Fibroblast of upper back skin (primary cell): Measurements from ENCODE around the gene OR10D3.
"Not testable (repeated sequence)": the region's sequence is repeated elsewhere in the genome, so short reads cannot be mapped to it uniquely, and the experiment has no call there.

Experiments
- DNase-seq: peaks from one replicate; pipeline ENCODE4 v3.0.0-alpha.2; 2013

OR10D3 gene, protein sequence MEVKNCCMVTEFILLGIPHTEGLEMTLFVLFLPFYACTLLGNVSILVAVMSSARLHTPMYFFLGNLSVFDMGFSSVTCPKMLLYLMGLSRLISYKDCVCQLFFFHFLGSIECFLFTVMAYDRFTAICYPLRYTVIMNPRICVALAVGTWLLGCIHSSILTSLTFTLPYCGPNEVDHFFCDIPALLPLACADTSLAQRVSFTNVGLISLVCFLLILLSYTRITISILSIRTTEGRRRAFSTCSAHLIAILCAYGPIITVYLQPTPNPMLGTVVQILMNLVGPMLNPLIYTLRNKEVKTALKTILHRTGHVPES

GRCh38 chr11:124183068-124183467, at the start of gene OR10D3:
Gene OR10D3 (plus strand): TSS chr11:124183345. CDS start chr11:124185270, 1,925 bp downstream.
- no peak for DNase-seq

DNA sequence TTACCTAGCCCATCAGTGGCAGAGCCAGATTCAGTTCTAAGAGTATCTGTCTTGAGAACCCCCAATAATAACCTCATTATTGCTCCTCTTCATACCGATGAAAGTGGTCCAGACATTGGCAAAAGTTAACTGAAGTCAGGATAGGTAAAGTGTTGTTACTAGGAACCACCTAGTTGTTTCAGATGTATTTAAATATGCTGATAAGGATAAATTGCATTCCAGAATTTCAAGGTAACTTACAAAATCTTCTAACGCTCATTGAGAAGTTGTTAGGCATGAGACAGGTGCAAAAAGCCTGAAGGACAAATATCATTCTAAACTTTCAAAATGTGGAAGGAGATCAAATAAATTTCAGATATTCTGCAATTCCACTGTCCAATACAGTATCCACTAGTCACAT, 40.1 kb upstream of the OR10D3 start:
- DNase-seq: no peak

- no peak for DNase-seq
Observed at GRCh38 chr11:124147951-124148350, 35.2 kb upstream of the OR10D3 start.

GRCh38 chr11:124150684-124151083, 32.5 kb upstream of the OR10D3 start:
- DNase-seq: no peak

GRCh38 chr11:124152770-124153407, 30.3 kb upstream of the OR10D3 start:
- no peak for DNase-seq

DNA sequence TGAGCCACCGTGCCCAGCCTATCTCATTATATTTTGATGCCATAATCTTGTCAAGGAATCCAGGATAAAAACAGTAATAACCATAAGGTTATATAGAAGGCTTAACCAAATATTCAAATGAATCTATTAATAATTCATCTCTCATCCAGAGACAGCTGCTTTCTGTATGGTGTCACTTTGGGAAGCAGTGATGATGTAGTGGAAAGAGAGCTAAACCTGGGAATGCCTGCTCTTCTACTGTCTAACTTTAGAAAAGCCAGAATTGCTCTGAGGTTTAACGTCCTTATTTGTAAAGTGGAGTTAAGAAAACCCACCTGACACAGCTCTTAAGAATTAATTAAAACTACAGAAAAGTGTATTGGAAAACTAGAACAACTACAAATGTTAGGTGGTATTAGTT, 29.3 kb upstream of the OR10D3 start:
- no peak for DNase-seq

- DNase-seq: no peak
Observed at GRCh38 chr11:124159481-124159880, 23.7 kb upstream of the OR10D3 start.

DNA sequence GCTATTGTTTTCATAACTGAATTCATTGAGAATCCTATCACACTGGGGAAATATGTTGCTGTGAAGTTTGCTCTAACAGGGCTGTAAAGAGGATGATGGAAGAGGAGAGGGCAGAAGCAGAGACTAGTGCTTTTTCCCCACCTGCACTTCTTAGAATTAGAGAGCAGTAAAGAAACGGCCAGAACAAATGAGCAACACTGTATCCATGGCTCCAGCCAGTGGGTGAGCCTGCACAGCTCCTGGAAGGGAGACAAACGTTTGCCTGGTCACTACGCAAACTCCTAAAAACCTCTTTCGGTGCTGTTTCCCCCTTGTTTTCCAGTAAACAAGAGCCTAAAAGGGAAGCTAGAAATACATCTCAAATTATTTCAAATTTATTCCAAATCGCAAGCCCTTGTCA, 22.2 kb upstream of the OR10D3 start:
- DNase-seq: no peak

GRCh38 chr11:124167826-124168231, 15.3 kb upstream of the OR10D3 start:
- no peak for DNase-seq

DNA sequence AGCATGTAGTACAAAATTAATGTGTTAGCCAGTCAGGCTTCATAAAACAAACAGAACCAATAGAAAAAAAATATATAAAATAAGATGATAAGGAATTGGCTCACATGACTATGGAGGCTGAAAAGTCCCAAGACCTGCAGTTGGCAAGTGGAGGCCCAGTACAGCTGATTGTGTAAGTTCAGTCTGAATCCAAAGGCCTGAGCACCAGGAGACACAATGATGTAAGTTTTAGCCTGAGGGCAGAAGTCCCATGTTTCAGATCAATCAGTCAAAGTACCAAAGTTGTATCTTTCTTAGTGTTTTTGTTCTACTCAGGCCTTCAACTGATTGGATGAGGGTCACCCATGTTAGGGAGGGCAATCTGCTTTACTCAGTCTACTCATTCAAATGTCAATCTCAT, 14.3 kb upstream of the OR10D3 start:
- no peak for DNase-seq

GRCh38 chr11:124170315-124170714, 12.8 kb upstream of the OR10D3 start:
- DNase-seq: not testable (repeated sequence)

GRCh38 chr11:124170801-124171586, 12.2 kb upstream of the OR10D3 start:
- DNase-seq: no peak

- DNase-seq: no peak
Observed at GRCh38 chr11:124172101-124172500, 11.0 kb upstream of the OR10D3 start.

DNA sequence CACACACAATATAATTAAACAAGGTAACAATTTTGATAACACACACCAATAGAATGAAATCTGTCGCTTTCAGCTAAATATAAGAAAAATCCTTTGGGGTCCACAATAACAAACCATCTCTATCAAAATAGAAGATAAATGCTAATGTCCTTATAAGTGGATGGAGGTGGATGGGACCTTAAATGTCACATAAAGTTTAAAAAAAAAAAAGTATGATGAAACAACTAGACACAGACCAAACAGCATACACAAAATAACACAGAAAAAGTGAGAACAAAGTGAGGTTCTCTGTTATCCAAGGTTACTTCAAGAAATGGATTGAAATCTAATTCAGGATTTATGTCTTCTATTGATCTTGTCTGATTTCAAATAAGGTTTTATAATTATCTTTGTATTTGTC, 10.5 kb upstream of the OR10D3 start:
- DNase-seq: no peak

- peak; percentile 60 for DNase-seq
Observed at GRCh38 chr11:124174001-124174583, 9.1 kb upstream of the OR10D3 start.

DNA sequence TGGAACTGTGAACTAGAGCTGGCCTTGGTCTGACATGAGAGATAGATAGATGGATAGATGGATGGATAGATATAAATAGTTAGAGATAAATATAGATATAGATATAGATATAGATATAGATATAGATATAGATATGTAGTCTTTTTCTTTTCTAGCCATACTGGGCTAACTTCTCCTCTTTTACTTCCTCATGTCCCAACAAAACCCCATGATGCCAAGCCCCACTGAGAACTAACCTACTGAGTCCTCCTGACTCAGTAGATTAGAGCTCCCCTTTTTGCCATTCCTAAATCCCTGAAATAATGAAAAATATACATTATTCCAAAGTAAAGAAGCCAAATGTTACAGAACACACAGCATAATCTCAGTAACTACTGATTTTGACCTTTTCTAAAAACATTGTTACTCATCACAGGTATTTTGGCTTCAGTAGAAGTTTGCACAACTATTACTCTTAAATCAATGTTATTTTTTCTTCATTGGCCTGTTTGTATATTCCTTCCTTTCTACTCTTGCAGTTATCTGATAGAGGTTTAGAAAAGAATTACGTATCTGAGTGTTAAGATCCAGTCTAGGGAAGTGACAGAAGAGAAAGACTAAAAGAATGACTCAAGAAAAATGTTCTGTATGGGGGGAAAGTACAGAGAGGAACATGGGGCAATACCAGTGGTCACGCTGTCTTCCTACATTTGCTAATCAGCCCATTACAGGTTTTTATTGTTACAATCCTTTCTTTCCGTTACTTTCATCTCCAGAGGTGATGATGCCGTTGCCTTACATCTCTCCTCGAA, 6.0 kb upstream of the OR10D3 start:
- DNase-seq: no peak

DNA sequence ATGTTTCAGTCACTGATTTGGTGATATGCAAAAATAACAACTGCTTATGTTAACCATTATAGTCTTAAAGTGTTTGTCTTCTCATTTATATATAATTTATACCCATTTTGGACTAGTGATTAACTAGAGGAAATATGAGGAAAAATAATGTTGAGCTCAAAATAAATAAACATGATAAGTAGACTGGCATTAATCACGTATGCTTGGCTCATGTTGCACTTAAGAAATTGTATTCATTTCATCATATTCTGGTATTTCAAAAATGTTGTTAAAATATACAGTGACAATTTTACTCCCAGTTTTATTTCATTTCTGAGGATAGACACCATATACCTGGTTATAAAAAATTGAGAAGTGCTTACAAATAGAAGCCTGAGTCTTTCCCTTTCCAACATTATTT, 3.8 kb upstream of the OR10D3 start:
- no peak for DNase-seq

- DNase-seq: no peak
Observed at GRCh38 chr11:124190298-124191139, 7.4 kb downstream of the OR10D3 start.

DNA sequence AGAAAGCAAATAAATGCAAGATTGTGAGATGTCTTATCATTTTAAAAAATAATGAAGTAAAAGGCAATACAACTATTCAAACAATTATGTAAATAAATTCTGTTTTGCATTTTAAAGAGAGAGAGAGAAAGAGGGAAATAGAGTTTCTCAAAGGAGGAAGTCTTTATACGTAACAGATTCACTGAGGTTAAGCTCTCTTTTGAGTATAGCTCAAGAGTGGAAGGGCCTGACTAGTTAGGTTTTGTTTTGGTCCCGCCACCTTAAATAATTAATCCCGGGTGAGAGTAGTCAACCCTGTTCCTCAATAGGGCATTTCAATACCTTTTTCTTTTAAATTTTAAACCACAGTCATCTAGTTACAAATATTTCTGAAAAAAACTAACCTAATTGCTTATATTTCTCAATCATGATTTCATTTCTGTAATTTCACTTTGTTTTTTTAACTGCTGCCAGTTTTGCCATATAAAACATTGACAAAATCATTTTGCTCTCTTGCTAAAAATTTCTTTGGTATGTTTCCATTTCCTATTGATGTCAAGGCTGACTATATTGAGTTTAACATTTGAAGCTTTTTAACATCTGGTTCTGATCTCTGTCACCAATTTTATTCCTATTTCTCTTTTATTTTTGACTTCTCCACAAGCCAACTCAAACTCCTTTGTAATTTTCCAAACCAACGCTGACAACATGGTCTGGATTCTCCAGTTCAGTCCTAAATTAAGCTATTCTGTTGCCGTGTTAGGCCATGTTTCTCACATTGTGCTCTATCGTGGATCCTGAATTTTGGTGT, 10.3 kb downstream of the OR10D3 start:
- DNase-seq: no peak

DNA sequence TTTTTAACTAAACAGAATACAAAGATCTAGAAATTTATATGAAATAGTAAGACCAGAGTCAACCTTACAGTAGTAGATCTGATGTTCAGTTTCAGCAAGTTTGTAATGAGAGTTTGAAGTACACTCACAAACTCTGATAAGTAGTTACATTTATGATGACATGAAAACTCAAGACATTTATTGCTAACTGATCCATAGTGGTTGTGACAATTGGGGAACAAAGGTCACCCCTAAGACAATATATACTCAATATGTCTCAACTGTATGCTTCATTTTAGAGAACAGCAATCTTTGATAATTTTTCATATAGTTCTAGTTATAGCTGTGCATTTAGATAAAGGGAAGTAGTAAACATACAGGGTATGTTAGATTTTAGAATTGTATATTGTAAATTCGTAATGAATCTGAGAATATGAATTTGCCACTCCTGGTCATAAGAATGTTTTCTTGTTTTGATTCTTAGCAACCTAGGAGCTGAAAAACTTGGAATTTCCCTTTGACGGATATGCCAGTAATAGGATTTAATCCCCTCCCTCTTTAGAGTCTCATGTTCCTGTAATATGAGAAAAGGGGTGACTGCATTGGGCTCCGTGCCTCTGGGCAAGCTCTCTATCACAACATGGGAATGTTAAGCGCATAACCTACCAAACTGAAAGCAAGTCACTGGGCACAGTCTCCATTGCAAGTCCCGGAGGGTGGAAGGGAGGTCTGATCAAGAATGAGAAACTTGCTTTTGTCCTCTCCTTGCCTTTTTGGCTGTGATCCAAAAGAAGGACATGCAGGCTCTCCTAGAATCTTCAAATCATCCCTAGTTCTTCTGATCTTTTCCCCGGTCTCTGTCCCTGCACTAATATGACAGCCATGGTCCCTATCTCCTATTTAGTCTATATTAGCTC, 11.4 kb downstream of the OR10D3 start:
- DNase-seq: no peak
